ENCODE results near the gene TUBB2A. TPM values are rescaled to one million over a fixed set of nuclear protein-coding genes. Genes with fewer than 3 reads are reported as not detected.

Gene TUBB2A
- total and polyA plus RNA-seq, 2 of the 13 experiments (the other 11 are each of a cell fraction or from before 2014, with no cell fraction given) = 35.3 to 106 TPM

GRCh38 chr6:3157131-3157933, at the start of gene TUBB2A (continued):
- peak; percentile 32 for TF ChIP-seq AGO2 (optimal IDR thresholded peaks at IDR 0.05; ENCODE audit: low read depth, low read length)
- no peak for TF ChIP-seq SMARCE1 (IDR thresholded peaks at IDR 0.05; ENCODE audit: borderline replicate concordance)
- TF ChIP-seq ETV5 (CRISPR knock-in tag; IDR thresholded peaks at IDR 0.05; ENCODE audit: borderline replicate concordance) = peak; percentile 58; the same call in 1 of the 2 replicates
- TF ChIP-seq MED8 (CRISPR knock-in tag; IDR thresholded peaks at IDR 0.05; ENCODE audit: insufficient replicate concordance) = peak; percentile 66
- no peak for TF ChIP-seq THAP8 (CRISPR knock-in tag; IDR thresholded peaks at IDR 0.05; ENCODE audit: borderline replicate concordance)
- TF ChIP-seq ZNF136 (CRISPR knock-in tag; IDR thresholded peaks at IDR 0.05; ENCODE audit: low read depth) = no peak
- TF ChIP-seq TSC22D2 (CRISPR knock-in tag; IDR thresholded peaks at IDR 0.05; ENCODE audit: borderline replicate concordance) = no peak; the same call in 1 of the 2 replicates
- no peak for TF ChIP-seq MLLT10 (CRISPR knock-in tag; IDR thresholded peaks at IDR 0.05)
- TF ChIP-seq TARDBP (CRISPR knock-in tag; IDR thresholded peaks at IDR 0.05) = no peak
- TF ChIP-seq DZIP1 (CRISPR knock-in tag; IDR thresholded peaks at IDR 0.05) = no peak; the same call in 1 of the 2 replicates
- TF ChIP-seq ZFP91 (CRISPR knock-in tag; IDR thresholded peaks at IDR 0.05; ENCODE audit: borderline replicate concordance) = peak; percentile 66; the same call in 1 of the 2 replicates
- TF ChIP-seq DR1 (CRISPR knock-in tag; IDR thresholded peaks at IDR 0.05) = peak; percentile 74; the same call in 1 of the 2 replicates
- no peak for TF ChIP-seq ZNF713 (CRISPR knock-in tag; IDR thresholded peaks at IDR 0.05)
- TF ChIP-seq DNMT3B (CRISPR knock-in tag; conservative IDR thresholded peaks at IDR 0.05) = no peak
- TF ChIP-seq ZNF761 (CRISPR knock-in tag; conservative IDR thresholded peaks at IDR 0.05) = peak; percentile 91
- TF ChIP-seq ZBTB8A (CRISPR knock-in tag; IDR thresholded peaks at IDR 0.05; ENCODE audit: borderline replicate concordance, low read depth) = no peak
- TF ChIP-seq ZNF564 (CRISPR knock-in tag; IDR thresholded peaks at IDR 0.05) = peak; percentile 78; the same call in 1 of the 2 replicates
- no peak for TF ChIP-seq MBNL3 (CRISPR knock-in tag; conservative IDR thresholded peaks at IDR 0.05)
- no peak for TF ChIP-seq ZNF251 (CRISPR knock-in tag; IDR thresholded peaks at IDR 0.05)
- TF ChIP-seq SIN3A (IDR thresholded peaks at IDR 0.05; ENCODE audit: borderline replicate concordance, low read depth, low read length) = peak; percentile 45; the same call in 1 of the 2 replicates
- peak; percentile 83 for TF ChIP-seq NKX3-1 (CRISPR knock-in tag; IDR thresholded peaks at IDR 0.05)
- no peak for TF ChIP-seq NFE2L1 (CRISPR knock-in tag; IDR thresholded peaks at IDR 0.05; ENCODE audit: borderline replicate concordance)
- TF ChIP-seq DNMT1 (CRISPR knock-in tag; IDR thresholded peaks at IDR 0.05) = peak; percentile 52; the same call in 1 of the 2 replicates
- no peak for TF ChIP-seq CBX5 (CRISPR knock-in tag; IDR thresholded peaks at IDR 0.05; ENCODE audit: borderline replicate concordance)

All from HepG2 (cell line).